ENCODE results near the gene PPP2R3A.

Gene PPP2R3A

DNA sequence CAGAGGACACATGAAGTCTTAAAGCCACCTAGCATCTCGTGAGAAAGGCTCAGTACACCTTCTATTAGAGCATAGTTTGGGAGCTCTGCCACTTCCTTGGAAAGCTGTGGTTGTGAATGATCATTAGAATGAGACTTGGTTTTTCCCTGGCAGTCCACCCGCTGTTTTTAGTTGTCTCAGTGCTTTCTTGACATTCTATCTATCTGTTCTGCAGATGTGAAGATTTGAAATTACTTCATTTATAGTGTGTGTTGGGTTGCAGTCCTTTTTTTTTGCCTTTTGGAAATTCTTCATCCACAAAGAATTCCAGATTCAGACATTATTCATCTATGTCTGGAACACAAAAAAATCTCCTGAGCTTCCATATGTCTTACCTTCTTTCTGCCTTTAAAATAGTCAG is 23.7 kb downstream of the PPP2R3A start:
- no peaks in the 10 kb centered on the region for H3K79me2 ChIP-seq (ENCODE audit: low read length)
- no peaks in the 10 kb centered on the region for H4K20me1 ChIP-seq (ENCODE audit: insufficient read depth, low read length)
- no peaks in the 10 kb centered on the region for H3F3A ChIP-seq (ENCODE audit: insufficient read depth, low read length)
- no peak overlapping the region for H3K4me3 ChIP-seq (ENCODE audit: low read length)
- TF ChIP-seq, protein P1, sequence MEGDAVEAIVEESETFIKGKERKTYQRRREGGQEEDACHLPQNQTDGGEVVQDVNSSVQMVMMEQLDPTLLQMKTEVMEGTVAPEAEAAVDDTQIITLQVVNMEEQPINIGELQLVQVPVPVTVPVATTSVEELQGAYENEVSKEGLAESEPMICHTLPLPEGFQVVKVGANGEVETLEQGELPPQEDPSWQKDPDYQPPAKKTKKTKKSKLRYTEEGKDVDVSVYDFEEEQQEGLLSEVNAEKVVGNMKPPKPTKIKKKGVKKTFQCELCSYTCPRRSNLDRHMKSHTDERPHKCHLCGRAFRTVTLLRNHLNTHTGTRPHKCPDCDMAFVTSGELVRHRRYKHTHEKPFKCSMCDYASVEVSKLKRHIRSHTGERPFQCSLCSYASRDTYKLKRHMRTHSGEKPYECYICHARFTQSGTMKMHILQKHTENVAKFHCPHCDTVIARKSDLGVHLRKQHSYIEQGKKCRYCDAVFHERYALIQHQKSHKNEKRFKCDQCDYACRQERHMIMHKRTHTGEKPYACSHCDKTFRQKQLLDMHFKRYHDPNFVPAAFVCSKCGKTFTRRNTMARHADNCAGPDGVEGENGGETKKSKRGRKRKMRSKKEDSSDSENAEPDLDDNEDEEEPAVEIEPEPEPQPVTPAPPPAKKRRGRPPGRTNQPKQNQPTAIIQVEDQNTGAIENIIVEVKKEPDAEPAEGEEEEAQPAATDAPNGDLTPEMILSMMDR (IDR thresholded peaks at IDR 0.05; ENCODE audit: low read length), result no peak
- TF ChIP-seq EZH2phosphoT487 (IDR thresholded peaks at IDR 0.05; ENCODE audit: low read length) (no peak), EZH2 (optimal IDR thresholded peaks at IDR 0.05; ENCODE audit: low read depth, low read length) (no peak)
- no peak overlapping the region for H3K27ac ChIP-seq (ENCODE audit: low read length)
- no peaks in the 10 kb centered on the region for H3K36me3 ChIP-seq (replicated peaks; ENCODE audit: insufficient read depth, low read length)
- 0 out of 2 replicates have a peak, but pooled peaks cover 4% of the 10 kb centered on the region for H3K4me1 ChIP-seq (ENCODE audit: low read length)
- H3K9me2 ChIP-seq (replicated peaks; ENCODE audit: insufficient read depth, low read length), result no peaks in the 10 kb centered on the region
- no peaks in the 10 kb centered on the region for H3K9me3 ChIP-seq (replicated peaks; ENCODE audit: insufficient read depth, low read length)
- no peaks in the 10 kb centered on the region for H3K27me3 ChIP-seq (replicated peaks; ENCODE audit: insufficient read depth, low read length)
- H3K9ac ChIP-seq (ENCODE audit: low read length), result no peak overlapping the region
- no peak overlapping the region for H2AFZ ChIP-seq (ENCODE audit: low read length)
- DNase-seq, result no peak
- no peak overlapping the region for H3K4me2 ChIP-seq (ENCODE audit: low read depth, low read length)

DNA sequence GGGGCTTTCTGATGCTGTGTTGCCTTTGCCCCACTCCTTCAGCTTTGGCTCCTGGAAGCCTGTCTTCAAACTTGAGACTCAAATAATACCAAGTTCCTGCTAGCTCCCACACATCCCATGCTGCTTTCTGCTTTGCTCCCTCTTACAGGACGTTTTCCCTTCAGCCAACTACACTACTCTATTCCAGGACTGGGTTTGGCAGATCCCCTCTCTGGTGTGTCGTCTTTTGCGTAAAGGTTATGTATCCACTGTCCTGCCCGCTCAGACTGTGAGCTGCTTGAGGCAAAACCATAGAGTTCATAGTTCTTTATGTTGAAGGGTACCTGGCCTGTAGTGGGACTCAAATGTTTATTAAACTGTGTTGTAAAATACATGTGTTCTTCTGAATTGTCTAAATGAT is 25.4 kb downstream of the PPP2R3A start:
- Histone ChIP-seq H3F3A (ENCODE audit: insufficient read depth, low read length) (no peaks in the 10 kb centered on the region), H3K4me2 (ENCODE audit: low read depth, low read length) (no peak overlapping the region), H3K27ac (ENCODE audit: low read length) (no peak overlapping the region), H3K4me3 (ENCODE audit: low read length) (no peak overlapping the region), H3K9me2 (replicated peaks; ENCODE audit: insufficient read depth, low read length) (no peaks in the 10 kb centered on the region), H3K4me1 (ENCODE audit: low read length) (0 out of 2 replicates have a peak, but pooled peaks cover 4% of the 10 kb centered on the region), H3K36me3 (replicated peaks; ENCODE audit: insufficient read depth, low read length) (no peaks in the 10 kb centered on the region), H3K9me3 (replicated peaks; ENCODE audit: insufficient read depth, low read length) (no peaks in the 10 kb centered on the region), H3K79me2 (ENCODE audit: low read length) (no peaks in the 10 kb centered on the region), H3K9ac (ENCODE audit: low read length) (no peak overlapping the region), H4K20me1 (ENCODE audit: insufficient read depth, low read length) (no peaks in the 10 kb centered on the region), H2AFZ (ENCODE audit: low read length) (no peak overlapping the region), H3K27me3 (replicated peaks; ENCODE audit: insufficient read depth, low read length) (no peaks in the 10 kb centered on the region)
- no peak for DNase-seq
- TF ChIP-seq EZH2phosphoT487 (IDR thresholded peaks at IDR 0.05; ENCODE audit: low read length) (no peak), EZH2 (optimal IDR thresholded peaks at IDR 0.05; ENCODE audit: low read depth, low read length) (no peak)
- TF ChIP-seq, protein P1 (IDR thresholded peaks at IDR 0.05; ENCODE audit: low read length), result no peak

DNA sequence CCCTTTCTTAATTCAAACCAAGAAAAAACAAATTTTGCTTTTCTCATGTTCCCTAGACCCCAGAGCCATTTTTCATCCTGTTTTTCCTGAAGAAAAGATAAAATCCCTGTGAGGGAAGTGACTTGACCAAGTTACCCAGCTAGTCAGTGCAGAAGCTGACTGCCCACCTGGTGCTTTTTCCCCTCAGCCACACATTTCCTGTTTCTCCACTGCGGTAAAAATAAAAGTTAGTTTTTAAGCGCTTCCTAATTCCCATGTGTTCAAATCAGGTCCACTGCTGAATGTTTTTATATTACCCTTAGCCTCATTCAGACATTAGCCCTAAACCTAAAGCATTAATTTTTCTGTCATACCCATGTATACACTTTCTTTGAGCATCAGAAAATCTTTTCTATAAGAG is 26.1 kb downstream of the PPP2R3A start:
- DNase-seq, result no peak
- no peak overlapping the region for H2AFZ ChIP-seq (ENCODE audit: low read length)
- H3K4me1 ChIP-seq (ENCODE audit: low read length), result 0 out of 2 replicates have a peak, but pooled peaks cover 4% of the 10 kb centered on the region
- no peaks in the 10 kb centered on the region for H3K27me3 ChIP-seq (replicated peaks; ENCODE audit: insufficient read depth, low read length)
- no peaks in the 10 kb centered on the region for H3K36me3 ChIP-seq (replicated peaks; ENCODE audit: insufficient read depth, low read length)
- H3K4me2 ChIP-seq (ENCODE audit: low read depth, low read length), result no peak overlapping the region
- no peak overlapping the region for H3K9ac ChIP-seq (ENCODE audit: low read length)
- H3K27ac ChIP-seq (ENCODE audit: low read length), result no peak overlapping the region
- no peaks in the 10 kb centered on the region for H3F3A ChIP-seq (ENCODE audit: insufficient read depth, low read length)
- TF ChIP-seq EZH2 (optimal IDR thresholded peaks at IDR 0.05; ENCODE audit: low read depth, low read length), result no peak
- no peak for TF ChIP-seq EZH2phosphoT487 (IDR thresholded peaks at IDR 0.05; ENCODE audit: low read length)
- TF ChIP-seq, protein P1 (IDR thresholded peaks at IDR 0.05; ENCODE audit: low read length), result no peak
- no peaks in the 10 kb centered on the region for H4K20me1 ChIP-seq (ENCODE audit: insufficient read depth, low read length)
- H3K79me2 ChIP-seq (ENCODE audit: low read length), result no peaks in the 10 kb centered on the region
- H3K9me2 ChIP-seq (replicated peaks; ENCODE audit: insufficient read depth, low read length), result no peaks in the 10 kb centered on the region
- H3K9me3 ChIP-seq (replicated peaks; ENCODE audit: insufficient read depth, low read length), result no peaks in the 10 kb centered on the region
- H3K4me3 ChIP-seq (ENCODE audit: low read length), result no peak overlapping the region
